ENCODE data around the gene DENND10.
"Not testable (repeated sequence)": the region's sequence is repeated elsewhere in the genome, so short reads cannot be mapped to it uniquely, and the experiment has no call there.

The DENND10 gene

GRCh38 chr10:119084896-119085295 is 19.0 kb upstream of the DENND10 start:
- no peak for DNase-seq (ENCODE audit: low read depth in 2 of 2)
- H3K4me3 ChIP-seq (replicated peaks in 1 of 2; ENCODE audit: low read depth in 2 of 2, low read length in 2 of 2): no peak overlapping the region
- no peak for TF ChIP-seq CTCF (IDR thresholded peaks at IDR 0.05; ENCODE audit: low read depth, low read length)

GRCh38 chr10:119087271-119087882 is 16.5 kb upstream of the DENND10 start:
- H3K4me3 ChIP-seq (replicated peaks in 1 of 2; ENCODE audit: low read depth in 2 of 2, low read length in 2 of 2): no peak overlapping the region
- DNase-seq (ENCODE audit: low read depth in 2 of 2): no peak
- TF ChIP-seq CTCF (IDR thresholded peaks at IDR 0.05; ENCODE audit: low read depth, low read length): no peak

GRCh38 chr10:119090026-119090795 is 13.7 kb upstream of the DENND10 start:
- no peak overlapping the region for H3K4me3 ChIP-seq (replicated peaks in 1 of 2; ENCODE audit: low read depth in 2 of 2, low read length in 2 of 2)
- no peak for DNase-seq (ENCODE audit: low read depth in 2 of 2)
- TF ChIP-seq CTCF (IDR thresholded peaks at IDR 0.05; ENCODE audit: low read depth, low read length): no peak

GRCh38 chr10:119090968-119091367 is 12.9 kb upstream of the DENND10 start:
- TF ChIP-seq CTCF (IDR thresholded peaks at IDR 0.05; ENCODE audit: low read depth, low read length): no peak
- no peak overlapping the region for H3K4me3 ChIP-seq (replicated peaks in 1 of 2; ENCODE audit: low read depth in 2 of 2, low read length in 2 of 2)
- peak; percentile 55 to 83 for DNase-seq (ENCODE audit: low read depth in 2 of 2)

- no peak for TF ChIP-seq CTCF (IDR thresholded peaks at IDR 0.05; ENCODE audit: low read depth, low read length)
- no peak overlapping the region for H3K4me3 ChIP-seq (replicated peaks in 1 of 2; ENCODE audit: low read depth in 2 of 2, low read length in 2 of 2)
- no peak for DNase-seq (ENCODE audit: low read depth in 2 of 2)
These were observed 8.3 kb upstream of the DENND10 start for GRCh38 chr10:119095640-119096039.

- H3K4me3 ChIP-seq (replicated peaks in 1 of 2; ENCODE audit: low read depth in 2 of 2, low read length in 2 of 2); DNase-seq (ENCODE audit: low read depth in 2 of 2): not testable (repeated sequence)
These were observed 7.1 kb upstream of the DENND10 start for GRCh38 chr10:119096641-119097415.

GRCh38 chr10:119098576-119098975 is 5.3 kb upstream of the DENND10 start:
- no peak for DNase-seq (ENCODE audit: low read depth in 2 of 2)
- no peak overlapping the region for H3K4me3 ChIP-seq (replicated peaks in 1 of 2; ENCODE audit: low read depth in 2 of 2, low read length in 2 of 2)
- no peak for TF ChIP-seq CTCF (IDR thresholded peaks at IDR 0.05; ENCODE audit: low read depth, low read length)

All from cardiac fibroblast (primary cell).